Trophoblast cell (in vitro differentiated cells and primary cell): ENCODE data around the gene GCN1.

Experiments used
- DNase-seq, 2 donors: peaks; one replicate each; pipeline ENCODE4 v3.0.0-alpha.2; 2016
- H2AFZ ChIP-seq: 2 replicates; pipeline ENCODE4 v1.6.1; 2013; ENCODE audit warnings: low read length, moderate library complexity, mild to moderate bottlenecking; ENCODE audit not compliant: insufficient read depth, poor library complexity
- H2AK5ac ChIP-seq: 2 replicates; pipeline ENCODE4 v1.6.1; 2013; ENCODE audit warnings: mild to moderate bottlenecking, low read length
- H2BK120ac ChIP-seq: 2 replicates; pipeline ENCODE4 v1.6.1; 2013; ENCODE audit warnings: low read length, mild to moderate bottlenecking, moderate library complexity; ENCODE audit not compliant: insufficient read depth, poor library complexity
- H2BK12ac ChIP-seq: 2 replicates; pipeline ENCODE4 v1.6.1; 2013; ENCODE audit warnings: mild to moderate bottlenecking, low read length, moderate library complexity
- H2BK5ac ChIP-seq: 2 replicates; pipeline ENCODE4 v1.6.1; 2013; ENCODE audit warnings: low read length, low read depth, moderate library complexity, mild to moderate bottlenecking; ENCODE audit not compliant: poor library complexity
- H3K14ac ChIP-seq: 2 replicates; pipeline ENCODE4 v1.6.1; 2013; ENCODE audit warnings: mild to moderate bottlenecking, low read length
- H3K18ac ChIP-seq: 2 replicates; pipeline ENCODE4 v1.6.1; 2013; ENCODE audit warnings: mild to moderate bottlenecking, low read length
- H3K23ac ChIP-seq: 2 replicates; pipeline ENCODE4 v1.6.1; 2013; ENCODE audit warnings: low read length
- H3K27ac ChIP-seq: 2 replicates; pipeline ENCODE4 v1.5.1; 2013; ENCODE audit warnings: low read depth, mild to moderate bottlenecking, inconsistent platforms, low read length, moderate library complexity
- H3K27me3 ChIP-seq: 2 replicates; pipeline ENCODE4 v1.6.1; 2013; ENCODE audit warnings: inconsistent platforms, mild to moderate bottlenecking, low read length, moderate library complexity; ENCODE audit not compliant: insufficient read depth
- H3K36me3 ChIP-seq, 2 experiments: 1 replicate in 1 of 2; 2 replicates in 1 of 2; pipeline ENCODE4 v1.6.1; 2013; ENCODE audit warnings: low read length in 2 of 2, mild to moderate bottlenecking in 2 of 2, moderate library complexity in 1 of 2; ENCODE audit not compliant: insufficient read depth in 2 of 2, control insufficient read depth in 1 of 2
- H3K4ac ChIP-seq: 2 replicates; pipeline ENCODE4 v1.6.1; 2013; ENCODE audit warnings: low read depth, mild to moderate bottlenecking, low read length, moderate library complexity
- H3K4me1 ChIP-seq, 2 experiments: 1 replicate in 1 of 2; 2 replicates in 1 of 2; pipeline ENCODE4 v1.6.1; 2013; ENCODE audit warnings: low read length in 2 of 2, mild to moderate bottlenecking in 2 of 2, moderate library complexity in 1 of 2; ENCODE audit not compliant: insufficient read depth in 2 of 2, control insufficient read depth in 1 of 2
- H3K4me2 ChIP-seq: 2 replicates; pipeline ENCODE4 v1.6.1; 2013; ENCODE audit warnings: inconsistent platforms, mild to moderate bottlenecking, low read length, moderate library complexity
- H3K4me3 ChIP-seq: 2 replicates; pipeline ENCODE4 v1.5.1; 2013; ENCODE audit warnings: mild to moderate bottlenecking, low read depth, low read length, inconsistent platforms
- H3K79me1 ChIP-seq: one replicate; pipeline ENCODE4 v1.6.1; 2013; ENCODE audit warnings: low read length
- H3K79me2 ChIP-seq: 2 replicates; pipeline ENCODE4 v1.6.1; 2013; ENCODE audit warnings: low read length, mild to moderate bottlenecking; ENCODE audit not compliant: control insufficient read depth, insufficient read depth, poor library complexity
- H3K9ac ChIP-seq: 2 replicates; pipeline ENCODE4 v1.6.1; 2013; ENCODE audit warnings: mild to moderate bottlenecking, low read length
- H3K9me3 ChIP-seq: 2 replicates; pipeline ENCODE4 v1.6.1; 2013; ENCODE audit warnings: low read depth, mild to moderate bottlenecking, control low read depth, inconsistent platforms, low read length; ENCODE audit not compliant: insufficient read depth
- H4K12ac ChIP-seq: 2 replicates; pipeline ENCODE4 v1.6.1; 2013; ENCODE audit warnings: low read depth, mild to moderate bottlenecking, low read length, moderate library complexity
- H4K8ac ChIP-seq: 2 replicates; pipeline ENCODE4 v1.6.1; 2013; ENCODE audit warnings: low read depth, mild to moderate bottlenecking, low read length, moderate library complexity
- H4K91ac ChIP-seq: one replicate; pipeline ENCODE4 v1.6.1; 2013; ENCODE audit warnings: low read depth, mild to moderate bottlenecking, low read length, moderate library complexity
- WGBS: extraction: QIAGEN DNeasy Blood & Tissue Kit; methylation state at CpG from one replicate; pipeline ENCODE4 v1.1.7; 2013; ENCODE audit warnings: missing lambda C conversion rate; ENCODE audit not compliant: insufficient read length, insufficient coverage; ENCODE audit errors: extremely low coverage; 5-methylcytosine and 5-hydroxymethylcytosine counted together

Gene GCN1

GRCh38 chr12:120227233-120228040 lies 32.9 kb upstream of the GCN1 start:
- no CpG with 5 or more reads among the region's 8 CpGs for WGBS

GRCh38 chr12:120225852-120226640 lies 31.5 kb upstream of the GCN1 start:
- Histone ChIP-seq H2AFZ (no peak overlapping the region), H3K9ac (no peak overlapping the region), H2BK12ac (no peak overlapping the region), H4K91ac (no peak overlapping the region), H3K4me3 (no peak overlapping the region), H4K12ac (peak overlapping the region; percentile 38), H2AK5ac (no peak overlapping the region), H2BK120ac (no peak overlapping the region), H3K36me3 (peaks cover 50 to 54% of the 10 kb centered on the region in 2 experiments), H4K8ac (no peak overlapping the region), H3K79me1 (peaks cover 27% of the 10 kb centered on the region), H3K18ac (no peak overlapping the region), H3K14ac (no peak overlapping the region), H3K4me1 (peaks cover 35 to 39% of the 10 kb centered on the region in 2 experiments), H3K27me3 (no peaks in the 10 kb centered on the region), H3K9me3 (no peaks in the 10 kb centered on the region), H3K4ac (peak overlapping the region; percentile 71), H3K79me2 (peaks cover 27% of the 10 kb centered on the region), H2BK5ac (no peak overlapping the region), H3K23ac (no peak overlapping the region), H3K27ac (no peak overlapping the region), H3K4me2 (no peak overlapping the region)
- no peak for DNase-seq
- no CpG with 5 or more reads among the region's 13 CpGs for WGBS

More at GRCh38 chr12:120227233-120228040, 32.9 kb upstream of the GCN1 start:
- Histone ChIP-seq H4K91ac (peak overlapping the region; percentile 20), H3K9ac (no peak overlapping the region), H3K14ac (no peak overlapping the region), H2BK12ac (peak overlapping the region; percentile 33), H2BK5ac (peak overlapping the region; percentile 75), H3K79me2 (peaks cover 27% of the 10 kb centered on the region), H3K4me2 (peak overlapping the region; percentile 32), H3K36me3 (peaks cover 36 to 40% of the 10 kb centered on the region in 2 experiments), H3K27me3 (no peaks in the 10 kb centered on the region), H3K4ac (peak overlapping the region; percentile 56), H4K8ac (peak overlapping the region; percentile 19), H3K9me3 (no peaks in the 10 kb centered on the region), H3K18ac (no peak overlapping the region), H2BK120ac (no peak overlapping the region), H3K23ac (no peak overlapping the region), H2AK5ac (no peak overlapping the region), H2AFZ (no peak overlapping the region), H3K27ac (peak overlapping the region; percentile 100), H3K79me1 (peaks cover 38% of the 10 kb centered on the region), H3K4me1 (peaks cover 46 to 50% of the 10 kb centered on the region in 2 experiments), H4K12ac (no peak overlapping the region), H3K4me3 (no peak overlapping the region)
- no peak for DNase-seq

- Histone ChIP-seq H3K4me2 (no peak overlapping the region), H2AFZ (no peak overlapping the region), H4K91ac (no peak overlapping the region), H2AK5ac (no peak overlapping the region), H2BK5ac (no peak overlapping the region), H3K27ac (no peak overlapping the region), H3K9ac (no peak overlapping the region), H3K4ac (peak overlapping the region; percentile 71), H3K9me3 (no peaks in the 10 kb centered on the region), H3K4me1 (peaks cover 31 to 34% of the 10 kb centered on the region in 2 experiments), H3K14ac (no peak overlapping the region), H3K79me2 (peaks cover 22% of the 10 kb centered on the region), H4K12ac (no peak overlapping the region), H4K8ac (no peak overlapping the region), H3K27me3 (no peaks in the 10 kb centered on the region), H3K36me3 (peaks cover 58 to 63% of the 10 kb centered on the region in 2 experiments), H3K18ac (no peak overlapping the region), H3K23ac (no peak overlapping the region), H2BK12ac (no peak overlapping the region), H3K4me3 (no peak overlapping the region), H3K79me1 (peaks cover 21% of the 10 kb centered on the region), H2BK120ac (no peak overlapping the region)
- no peak for DNase-seq
- WGBS = no CpG with 5 or more reads among the region's 9 CpGs
Measured at GRCh38 chr12:120225200-120225558, 30.7 kb upstream of the GCN1 start.

GRCh38 chr12:120224304-120225199 lies 30.0 kb upstream of the GCN1 start:
- no peak overlapping the region for H2AFZ ChIP-seq
- H2BK12ac ChIP-seq = no peak overlapping the region
- WGBS = no CpG with 5 or more reads among the region's 25 CpGs
- peaks cover 19% of the 10 kb centered on the region for H3K79me2 ChIP-seq
- H3K4me2 ChIP-seq = no peak overlapping the region
- H3K18ac ChIP-seq = no peak overlapping the region
- H3K79me1 ChIP-seq = peaks cover 15% of the 10 kb centered on the region
- no peak overlapping the region for H4K8ac ChIP-seq
- no peak overlapping the region for H2BK120ac ChIP-seq
- H3K9me3 ChIP-seq = no peaks in the 10 kb centered on the region
- H3K14ac ChIP-seq = no peak overlapping the region
- H2AK5ac ChIP-seq = no peak overlapping the region
- H3K27me3 ChIP-seq = no peaks in the 10 kb centered on the region
- H3K4me1 ChIP-seq = peaks cover 25 to 28% of the 10 kb centered on the region in 2 experiments
- H3K36me3 ChIP-seq = peaks cover 65 to 69% of the 10 kb centered on the region in 2 experiments
- no peak overlapping the region for H4K12ac ChIP-seq
- DNase-seq = peak in 1 of 2 donors; percentile 12
- no peak overlapping the region for H3K4ac ChIP-seq
- H3K27ac ChIP-seq = no peak overlapping the region
- H3K23ac ChIP-seq = no peak overlapping the region
- H4K91ac ChIP-seq = no peak overlapping the region
- no peak overlapping the region for H3K9ac ChIP-seq
- no peak overlapping the region for H2BK5ac ChIP-seq
- no peak overlapping the region for H3K4me3 ChIP-seq
